GM19238 (cell line): Measurements from ENCODE around the gene POMT1.
A peak's percentile ranks its signal among the peaks of the same experiment; 100 is the strongest.
"Not testable (repeated sequence)": the region's sequence is repeated elsewhere in the genome, so short reads cannot be mapped to it uniquely, and the experiment has no call there.

ENCODE experiments used
- DNase-seq: peaks from one replicate; pipeline ENCODE4 v3.0.0; 2011; ENCODE audit warnings: low spot score; ENCODE audit not compliant: insufficient read length

Gene POMT1

DNA sequence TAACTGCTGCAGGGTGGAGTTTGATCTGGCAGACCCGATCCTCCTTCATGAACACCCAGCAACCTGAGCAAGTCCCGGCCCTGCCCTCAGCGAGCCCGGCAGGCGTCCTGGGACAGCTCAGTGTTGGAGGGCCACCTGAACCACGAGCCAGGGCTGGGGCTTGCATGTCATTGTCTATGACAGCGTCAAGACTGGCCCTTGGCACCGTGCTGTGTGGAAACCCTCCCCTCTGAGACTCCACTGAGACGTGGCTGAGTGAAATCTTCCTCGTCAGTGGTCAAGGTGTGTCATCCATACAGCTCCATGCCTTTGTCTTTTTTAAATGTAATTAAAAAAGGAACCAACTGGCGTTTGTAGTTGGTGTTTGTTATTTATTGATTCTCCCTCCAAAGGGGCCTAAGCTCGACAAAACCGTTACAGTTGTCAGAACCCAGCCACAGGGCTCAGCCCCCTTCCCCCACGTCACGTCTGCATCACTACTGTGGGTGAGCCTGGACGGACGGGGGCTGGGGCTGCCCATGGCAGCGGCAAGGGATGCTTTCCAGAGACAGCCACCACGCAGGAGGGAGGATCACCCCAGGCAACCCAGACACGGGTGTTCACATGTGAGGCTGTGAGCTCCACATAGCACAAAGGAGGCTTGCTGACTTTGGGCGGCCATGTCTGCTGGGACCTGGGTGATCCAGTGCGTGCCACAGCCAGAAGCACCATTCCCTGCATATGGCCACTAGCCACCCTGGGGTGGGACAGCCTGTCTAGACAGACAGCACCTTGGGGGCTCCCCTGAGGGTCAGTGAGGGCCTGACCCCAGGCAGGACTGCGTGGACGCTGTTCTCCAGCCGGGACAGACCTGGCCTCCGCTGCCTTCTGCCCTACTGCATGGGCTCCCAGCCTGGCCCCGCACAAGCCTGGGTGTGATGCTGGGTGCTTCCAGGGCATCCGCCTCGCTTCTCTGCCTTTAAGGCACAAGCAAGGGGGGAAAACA is 21.0 kb downstream of the POMT1 start:
- no peak for DNase-seq

DNA sequence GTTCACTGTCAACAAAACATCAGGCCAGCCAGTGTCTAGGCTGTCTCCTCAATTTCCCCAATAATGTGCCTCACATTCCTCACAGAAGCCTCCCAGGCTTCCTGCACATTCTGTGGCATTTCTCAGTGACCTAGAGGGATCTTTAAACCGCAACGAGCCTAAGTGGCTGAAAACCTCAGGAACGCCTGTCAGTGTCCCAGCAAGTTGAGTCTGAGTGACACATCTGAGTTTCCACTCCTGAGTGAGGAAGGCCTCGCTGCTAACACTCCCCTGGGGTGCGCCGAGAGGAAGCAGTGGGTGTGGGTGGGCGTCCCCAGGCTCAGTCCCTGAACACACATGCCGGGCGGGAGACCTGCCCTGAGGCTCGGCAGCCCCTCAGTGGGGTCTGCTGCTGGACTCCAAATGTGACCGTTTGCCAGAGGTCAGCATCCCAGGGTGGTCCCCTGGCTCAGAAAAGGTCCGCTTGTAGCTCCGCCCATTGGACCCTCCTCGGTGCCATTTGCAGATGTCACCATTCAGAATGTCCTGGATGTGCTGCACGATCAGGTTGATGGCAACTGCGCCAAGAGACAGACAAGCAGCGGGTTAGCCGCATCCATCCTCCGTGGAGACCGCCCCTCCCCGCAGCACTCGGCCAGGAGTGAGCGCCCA is 22.1 kb downstream of the POMT1 start:
- DNase-seq, result no peak

DNA sequence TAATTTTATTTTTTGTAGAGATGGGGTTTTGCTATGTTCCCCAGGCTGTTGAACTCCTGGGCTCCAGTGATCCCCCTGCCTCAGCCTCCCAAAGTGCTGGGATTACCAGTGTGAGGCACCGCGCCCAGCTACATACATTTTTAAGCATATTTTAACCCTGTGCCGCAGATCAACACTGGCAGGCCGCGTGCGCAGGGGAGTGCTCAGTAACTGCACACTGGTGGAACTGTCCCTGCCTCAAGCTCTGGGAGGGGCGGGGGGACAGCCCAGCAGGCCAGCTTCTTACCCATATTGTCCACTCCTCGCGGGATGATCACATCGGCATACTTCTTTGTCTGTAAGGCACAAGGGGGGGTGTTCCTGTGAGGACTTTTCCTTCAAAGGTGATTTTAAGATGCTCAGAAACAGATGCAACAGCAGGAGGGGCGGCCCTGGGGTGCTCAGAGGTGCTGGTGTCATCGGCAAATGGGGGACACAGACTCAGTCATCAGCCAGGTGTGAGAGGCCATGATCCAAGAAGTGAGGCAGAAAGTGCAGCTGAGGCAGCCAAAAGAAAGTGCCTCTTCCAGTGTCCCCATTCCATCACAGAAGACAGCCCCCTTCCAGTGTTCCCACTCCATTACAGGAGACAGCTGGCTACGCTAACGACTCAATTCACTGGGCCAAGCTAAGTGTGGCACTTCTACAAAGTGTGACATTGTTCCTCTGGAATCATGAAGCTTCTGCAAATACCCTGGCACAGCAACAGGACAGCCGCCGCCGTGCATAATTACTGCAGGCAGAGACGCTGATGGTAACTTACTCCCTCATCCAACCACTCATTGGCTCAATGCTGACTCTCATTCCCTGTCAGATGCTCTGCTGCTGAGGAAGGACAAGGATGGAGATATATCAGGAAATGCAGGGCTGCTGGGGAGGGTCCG is 23.2 kb downstream of the POMT1 start:
- no peak for DNase-seq

DNA sequence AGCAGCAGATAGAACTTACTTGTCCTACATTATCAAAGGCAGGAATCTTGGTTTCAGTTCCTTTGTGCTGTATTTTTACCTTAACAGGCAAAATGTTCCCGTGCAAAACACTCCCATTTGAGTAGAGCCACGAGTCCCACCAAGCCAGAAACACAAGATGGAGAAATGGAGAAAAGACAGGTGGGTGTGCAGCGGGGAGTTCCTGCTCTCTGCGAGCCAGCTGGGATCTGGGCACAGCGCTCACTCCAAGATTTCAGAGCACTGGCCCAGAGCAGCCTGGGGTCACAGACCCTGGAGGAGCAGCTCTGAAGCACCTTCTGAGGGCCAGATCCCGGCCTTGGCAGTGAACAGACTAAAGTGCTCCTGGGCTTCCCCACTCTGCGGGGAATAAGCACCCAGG is 25.5 kb downstream of the POMT1 start:
- no peak for DNase-seq

DNA sequence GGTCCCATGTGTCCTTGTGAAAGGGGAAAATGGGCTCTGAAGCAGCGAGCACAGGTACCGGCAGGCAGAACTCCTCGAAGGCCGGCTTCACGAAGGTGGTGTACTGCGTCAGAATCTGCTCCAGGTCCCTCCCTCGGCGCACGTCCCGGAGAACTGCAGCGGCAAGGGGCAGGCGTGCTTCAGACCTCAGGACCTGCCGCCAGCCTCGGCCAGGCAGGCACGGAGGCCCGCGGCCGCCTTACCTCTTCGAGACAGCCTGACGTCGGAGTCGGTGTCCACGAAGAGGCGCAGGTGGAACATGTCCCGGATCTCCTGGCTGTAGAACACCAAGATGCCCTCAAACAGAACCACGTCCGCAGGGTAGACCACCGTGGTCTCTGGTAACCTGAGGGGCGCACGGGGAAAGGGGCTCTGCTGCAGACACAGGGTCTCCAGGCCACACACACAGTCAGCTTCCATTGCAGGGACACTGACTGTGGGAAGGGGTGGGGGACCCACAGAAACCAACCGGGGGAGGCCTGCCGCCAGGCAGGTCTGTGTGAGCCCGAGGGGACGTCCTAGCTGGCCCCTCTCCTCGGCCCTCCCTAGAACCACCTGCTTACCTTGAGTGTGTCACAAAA is 26.3 kb downstream of the POMT1 start:
- no peak for DNase-seq

DNA sequence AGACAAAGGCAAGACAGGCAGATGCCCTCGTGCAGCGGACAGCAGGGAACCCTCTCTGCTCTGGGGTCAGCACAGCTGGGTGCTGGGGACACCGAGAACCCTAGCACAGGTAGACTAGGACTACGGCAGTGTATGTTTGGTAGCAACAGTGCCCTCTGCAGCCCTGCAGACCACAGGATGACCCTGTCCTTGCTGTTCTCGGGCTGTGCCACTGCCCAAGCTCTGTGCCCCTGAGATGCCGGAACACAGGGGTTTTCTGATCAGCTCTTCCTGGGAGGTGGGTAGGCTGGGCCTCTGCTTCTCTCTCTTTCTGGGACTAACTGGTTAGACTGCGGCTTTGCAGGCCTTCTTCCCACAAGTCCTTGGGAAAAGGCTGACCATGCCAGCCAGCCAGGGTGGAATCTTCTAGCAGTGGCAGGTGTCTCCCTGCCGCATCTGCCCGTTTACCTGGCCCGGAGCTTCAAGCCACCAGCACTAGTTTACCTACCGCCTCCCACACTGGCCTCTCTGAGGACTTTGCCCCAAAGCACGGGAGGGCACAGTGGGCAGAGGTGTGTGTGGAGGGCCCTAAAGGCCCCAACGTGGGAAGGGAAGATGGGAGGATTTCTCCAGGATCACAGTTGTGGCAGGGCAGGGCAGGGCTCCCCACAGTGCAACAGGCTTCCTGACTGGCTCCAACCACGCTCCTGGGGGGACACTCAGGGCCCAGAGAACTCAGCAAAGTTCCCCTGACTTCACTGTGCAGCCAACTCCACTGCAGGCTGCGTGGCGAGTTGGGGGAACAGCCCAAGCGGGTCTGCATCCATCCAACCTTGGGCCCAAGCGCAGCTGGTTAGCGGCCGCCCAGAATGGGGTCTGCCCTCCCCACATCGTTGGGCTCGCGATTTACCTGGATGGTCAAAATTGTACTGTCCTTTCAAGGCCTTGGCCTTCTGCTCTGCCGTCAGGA is 27.2 kb downstream of the POMT1 start:
- no peak for DNase-seq

DNA sequence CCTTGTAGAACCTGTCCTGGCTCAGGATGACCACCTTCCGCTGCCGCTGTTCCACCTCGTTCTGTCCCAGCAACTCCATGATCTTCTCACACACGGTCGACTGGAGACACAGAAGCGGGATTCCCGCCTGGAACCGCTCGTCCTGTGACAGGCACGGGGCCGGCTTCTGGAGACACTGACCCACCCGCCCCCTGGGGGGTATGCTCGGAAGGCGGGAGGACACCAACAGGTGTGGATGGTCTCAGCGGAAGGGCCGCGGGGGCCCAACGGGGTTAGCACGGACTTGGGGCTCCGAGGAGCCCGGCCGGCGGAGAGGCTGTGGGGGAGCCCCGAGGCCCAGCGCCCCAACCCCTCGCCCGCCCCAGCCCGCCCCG is 27.8 kb downstream of the POMT1 start:
- peak; percentile 58 for DNase-seq

DNA sequence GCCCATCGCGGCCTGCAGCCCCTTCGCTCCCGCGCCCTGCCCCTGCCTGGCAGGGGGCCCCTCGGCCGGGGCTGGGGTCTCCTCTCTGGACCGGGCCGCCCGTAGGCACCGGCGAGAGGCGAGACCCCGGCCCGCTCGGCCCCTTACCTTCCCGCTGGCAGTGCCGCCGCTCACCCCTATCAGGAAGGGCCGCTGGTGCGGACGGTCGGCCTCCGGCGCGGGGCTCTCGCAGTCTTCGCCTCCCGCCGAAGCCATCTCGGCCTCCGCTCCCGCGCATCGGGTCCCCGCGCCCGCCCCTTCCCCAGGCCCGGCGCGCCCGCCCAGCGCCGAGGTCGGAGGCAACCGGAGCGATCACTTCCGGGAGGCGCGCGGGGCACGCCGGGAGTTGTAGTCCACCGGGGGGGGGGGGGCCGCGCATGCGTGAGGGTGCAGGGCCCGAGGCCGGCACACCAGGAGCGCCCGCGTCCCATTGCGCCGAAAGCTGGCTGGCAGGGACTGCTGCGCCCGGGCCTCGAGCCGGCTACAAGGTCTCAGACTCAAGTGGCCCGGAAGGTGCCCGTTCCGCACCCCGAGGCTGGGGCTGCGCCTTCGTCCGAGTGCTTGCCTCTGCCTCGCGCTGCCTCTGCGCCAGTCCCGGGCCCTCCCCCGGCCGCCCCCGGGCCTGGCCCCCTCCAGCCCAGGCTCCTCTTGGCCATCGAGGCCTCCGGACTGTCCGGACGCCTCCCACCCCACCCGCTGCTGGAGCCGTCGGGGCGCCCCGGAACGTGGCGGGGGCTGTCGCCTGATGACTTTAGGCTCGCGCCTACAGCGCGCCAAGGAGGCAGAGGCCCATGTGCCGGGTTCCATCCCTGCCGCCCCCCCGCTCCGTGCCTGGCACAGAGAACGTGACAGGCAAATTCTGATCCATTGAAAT is 28.5 kb downstream of the POMT1 start, which contains the start of gene UCK1:
Gene UCK1 (minus strand): TSS at position 344 of the 913 bp plus-strand sequence. CDS start 89 bp downstream, at position 255.
- peak; percentile 98 for DNase-seq

DNA sequence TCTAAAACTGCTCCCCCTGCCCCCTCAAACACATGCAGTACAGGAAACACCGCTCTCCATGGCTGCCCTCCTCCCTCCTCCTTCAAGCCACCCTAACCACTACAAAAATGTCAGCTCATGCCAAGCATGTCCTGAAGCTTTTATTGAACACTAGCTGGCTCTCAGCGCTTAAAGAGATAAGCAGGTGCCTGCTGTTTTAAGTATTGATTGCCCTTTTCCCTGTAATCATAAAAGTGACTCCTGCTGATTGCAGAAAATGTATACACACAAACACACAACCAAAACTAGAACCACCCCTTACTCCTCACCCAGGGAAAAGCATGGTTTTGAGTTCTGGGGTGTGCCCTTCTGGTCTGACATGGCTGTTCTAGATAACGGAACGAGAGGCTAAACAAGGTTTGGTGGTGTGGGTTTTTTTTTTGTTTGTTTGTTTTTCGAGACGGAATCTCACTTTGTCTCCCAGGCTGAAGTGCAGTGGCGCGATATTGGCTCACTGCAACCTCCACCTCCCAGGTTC is 32.1 kb downstream of the POMT1 start:
- no peak for DNase-seq

DNA sequence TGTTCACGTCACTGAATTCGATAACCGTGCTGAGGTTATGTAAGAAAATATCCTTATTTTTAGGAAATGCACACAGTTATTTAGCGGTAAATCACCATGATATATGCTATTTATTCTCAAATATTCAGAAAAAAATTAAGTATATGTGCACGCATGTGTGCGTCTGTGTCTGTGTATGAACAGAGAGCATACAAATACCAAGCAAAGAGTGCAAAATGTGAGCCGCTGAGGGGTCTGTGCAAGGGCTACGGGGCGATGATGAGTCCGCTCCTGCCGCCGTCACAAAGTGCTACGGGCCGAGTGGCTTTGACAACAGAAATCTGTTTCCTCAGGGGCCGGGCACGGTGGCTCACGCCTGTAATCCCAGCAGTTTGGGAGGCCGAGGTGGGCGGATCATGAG is 35.2 kb downstream of the POMT1 start:
- DNase-seq, result no peak

DNA sequence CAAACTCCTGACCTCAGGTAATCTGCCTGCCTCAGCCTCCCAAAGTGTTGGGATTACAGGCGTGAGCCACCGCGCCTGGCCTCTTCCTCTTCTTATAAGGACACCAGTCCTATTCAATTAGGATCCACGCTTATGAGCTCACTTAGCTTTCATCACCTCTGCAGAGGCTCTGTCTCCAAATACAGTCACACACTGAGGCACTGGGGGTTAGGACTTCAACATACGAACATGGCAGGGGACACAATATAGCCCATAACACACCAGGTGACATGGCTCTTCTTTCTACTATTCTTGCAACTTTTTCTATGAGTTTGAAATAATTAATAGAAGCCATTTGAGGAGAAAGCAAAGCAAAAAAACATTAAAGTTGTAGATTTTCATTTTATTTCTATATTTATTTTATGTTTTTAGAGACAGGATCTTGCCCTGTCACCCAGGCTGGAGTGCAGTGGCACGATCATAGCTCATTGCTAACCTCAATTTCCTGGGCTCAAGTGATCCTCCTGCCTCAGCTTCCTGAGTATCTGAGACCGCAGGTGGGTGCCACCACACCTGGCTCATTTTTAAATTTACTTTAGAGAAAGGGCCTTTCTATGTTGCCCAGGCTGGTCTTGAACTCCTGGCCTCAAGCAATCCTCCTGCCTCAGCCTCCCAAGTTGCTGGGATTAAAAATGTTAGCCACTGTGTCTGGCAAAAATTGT is 36.7 kb downstream of the POMT1 start:
- DNase-seq, result no peak

DNA sequence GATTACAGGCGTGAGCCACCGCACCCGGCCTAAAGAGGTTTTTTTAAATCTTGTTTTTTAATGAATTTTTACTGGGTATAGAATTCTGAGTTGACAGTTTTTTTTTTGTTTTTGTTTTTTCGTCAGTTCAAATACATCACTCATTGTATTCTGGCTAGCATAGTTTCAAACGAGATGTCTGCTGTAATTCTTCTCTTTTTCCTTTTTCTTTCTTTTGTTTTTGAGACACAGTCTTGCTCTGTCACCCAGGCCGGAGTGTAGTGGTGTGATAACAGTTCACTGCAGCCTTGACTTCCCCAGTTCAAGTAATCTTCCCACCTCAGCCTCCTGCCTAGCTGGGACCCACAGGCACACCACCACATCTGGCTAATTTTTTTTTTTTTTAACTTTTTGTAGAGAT is 40.4 kb downstream of the POMT1 start:
- no peak for DNase-seq

DNA sequence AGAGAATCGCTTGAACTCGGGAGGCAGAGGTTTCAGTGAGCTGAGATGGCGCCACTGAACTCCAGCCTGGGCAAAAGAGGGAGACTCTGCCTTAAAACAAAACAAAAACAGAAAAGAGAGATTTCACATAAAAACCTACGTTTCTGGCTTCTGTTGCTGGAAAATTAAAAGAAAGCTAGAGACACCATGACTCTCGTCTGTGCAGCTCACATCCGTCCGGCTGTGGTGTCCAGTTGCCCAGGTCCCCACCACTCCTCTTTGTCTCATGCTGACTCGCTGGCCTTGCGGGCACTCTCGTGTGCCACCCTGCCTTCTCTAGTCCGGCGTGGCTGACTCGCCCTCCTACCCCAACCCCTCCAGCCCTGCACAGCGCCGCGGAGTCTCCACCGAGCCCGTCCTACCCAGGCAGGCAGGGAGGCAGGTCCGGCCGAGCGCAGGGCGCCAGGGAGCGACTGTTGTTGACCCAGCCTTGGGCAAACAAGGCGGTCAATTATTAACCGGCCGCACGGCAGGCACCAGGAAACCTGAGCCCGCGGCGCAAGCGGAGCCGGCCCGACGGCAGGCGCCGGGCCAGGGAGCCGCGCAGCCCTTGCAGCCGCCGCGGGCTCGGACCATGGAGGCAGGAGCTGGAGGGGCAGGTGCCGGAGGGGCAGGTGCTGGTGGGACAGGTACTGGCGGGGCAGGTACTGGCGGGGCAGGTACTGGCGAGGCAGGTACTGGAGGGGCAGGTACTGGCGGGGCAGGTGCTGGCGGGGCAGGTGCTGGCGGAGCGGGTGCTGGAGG is 42.5 kb downstream of the POMT1 start, which contains the start of gene PRRT1B:
Gene PRRT1B (plus strand): TSS at position 521 of the 783 bp plus-strand sequence. CDS start 93 bp downstream, at position 614.
- no peak for DNase-seq

DNA sequence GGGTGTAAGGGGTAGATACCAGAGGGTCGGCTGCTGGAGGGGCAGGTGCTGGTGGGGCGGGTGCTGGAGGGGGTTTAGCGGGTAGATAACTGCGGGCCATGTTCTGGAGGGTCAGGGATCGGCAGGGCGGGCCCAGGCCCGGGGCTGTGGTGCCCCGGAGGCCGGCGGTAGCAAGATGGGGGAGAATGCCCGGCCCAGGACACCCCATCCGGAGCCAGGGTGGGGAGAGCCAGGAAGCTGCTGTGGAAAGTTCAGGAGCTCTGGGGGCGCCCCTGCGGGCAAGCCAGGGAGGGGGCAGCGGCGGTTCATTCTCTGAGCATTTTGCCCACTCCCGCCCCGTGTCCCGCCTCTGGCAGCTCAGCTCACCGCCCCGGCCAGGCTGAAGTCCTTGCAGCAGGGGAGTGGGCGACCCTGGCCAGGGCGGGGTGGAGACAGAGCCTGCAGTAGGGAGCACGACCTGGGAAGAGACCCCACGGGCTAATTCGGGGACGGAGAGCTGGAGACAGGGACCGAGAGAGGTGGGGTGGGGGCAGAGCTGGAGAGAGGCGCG is 43.1 kb downstream of the POMT1 start:
- no peak for DNase-seq

DNA sequence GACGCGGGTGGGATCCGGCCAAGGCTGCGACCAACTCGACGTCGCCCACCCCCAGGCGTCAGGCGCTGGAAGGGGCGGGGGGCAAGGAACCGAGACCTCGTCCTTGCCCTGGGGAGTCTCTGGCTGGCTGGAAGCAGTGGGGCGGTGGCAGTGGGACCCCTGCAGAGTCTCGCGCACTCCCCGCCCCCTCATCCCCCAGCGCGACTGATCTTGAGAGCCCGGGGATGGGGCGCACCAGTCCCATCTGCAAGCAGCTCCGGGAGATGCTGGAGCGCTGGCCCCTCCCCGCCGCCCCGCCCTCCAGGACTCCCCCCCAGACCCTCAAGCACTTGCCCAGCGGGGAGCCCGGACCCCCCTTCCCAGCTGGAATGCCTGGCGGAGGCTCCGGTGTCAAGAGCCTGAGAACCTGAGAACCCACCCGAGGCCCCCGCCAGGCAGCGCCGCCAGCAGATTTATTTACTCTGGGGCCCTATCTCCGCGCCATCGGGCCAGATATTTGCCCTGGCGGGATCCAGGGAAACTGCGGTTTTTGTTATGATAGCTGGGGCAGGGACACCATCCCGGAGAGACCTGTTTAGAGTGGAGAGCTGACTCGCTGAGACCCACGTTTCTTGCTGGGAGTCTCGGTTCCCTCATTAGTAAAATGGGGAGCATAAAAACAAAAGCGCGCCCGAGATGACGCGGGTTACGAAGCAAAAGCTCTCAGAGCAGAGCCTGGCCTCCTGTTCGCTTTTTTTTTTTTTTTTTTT is 43.8 kb downstream of the POMT1 start:
- no peak for DNase-seq

DNA sequence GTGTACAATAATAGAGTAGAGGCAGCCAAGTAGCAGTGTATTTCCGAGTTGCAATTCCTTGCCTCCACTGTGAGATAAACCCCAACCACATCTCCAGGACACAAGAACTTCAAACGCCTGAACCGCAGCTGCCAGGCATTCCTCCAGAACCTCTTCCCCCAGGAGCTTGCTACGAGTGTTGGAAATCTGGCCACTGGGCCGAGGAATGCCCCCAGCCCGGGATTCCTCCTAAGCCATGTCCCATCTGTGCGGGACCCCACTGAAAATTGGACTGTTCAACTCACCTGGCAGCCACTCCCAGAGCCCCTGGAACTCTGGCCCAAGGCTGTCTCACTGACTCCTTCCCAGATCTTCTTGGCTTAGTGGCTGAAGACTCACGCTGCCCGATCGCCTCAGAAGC is 46.5 kb downstream of the POMT1 start:
- DNase-seq, result not testable (repeated sequence)
